ENCODE measurements around the gene IPO5. TPM values are rescaled to one million over a fixed set of nuclear protein-coding genes. Genes with fewer than 3 reads are reported as not detected.
A peak's percentile ranks its signal among the peaks of the same experiment; 100 is the strongest.

Gene IPO5
- total and polyA plus RNA-seq, 12 donors = 20.1 to 87.2 (median 74.0) TPM

DNA sequence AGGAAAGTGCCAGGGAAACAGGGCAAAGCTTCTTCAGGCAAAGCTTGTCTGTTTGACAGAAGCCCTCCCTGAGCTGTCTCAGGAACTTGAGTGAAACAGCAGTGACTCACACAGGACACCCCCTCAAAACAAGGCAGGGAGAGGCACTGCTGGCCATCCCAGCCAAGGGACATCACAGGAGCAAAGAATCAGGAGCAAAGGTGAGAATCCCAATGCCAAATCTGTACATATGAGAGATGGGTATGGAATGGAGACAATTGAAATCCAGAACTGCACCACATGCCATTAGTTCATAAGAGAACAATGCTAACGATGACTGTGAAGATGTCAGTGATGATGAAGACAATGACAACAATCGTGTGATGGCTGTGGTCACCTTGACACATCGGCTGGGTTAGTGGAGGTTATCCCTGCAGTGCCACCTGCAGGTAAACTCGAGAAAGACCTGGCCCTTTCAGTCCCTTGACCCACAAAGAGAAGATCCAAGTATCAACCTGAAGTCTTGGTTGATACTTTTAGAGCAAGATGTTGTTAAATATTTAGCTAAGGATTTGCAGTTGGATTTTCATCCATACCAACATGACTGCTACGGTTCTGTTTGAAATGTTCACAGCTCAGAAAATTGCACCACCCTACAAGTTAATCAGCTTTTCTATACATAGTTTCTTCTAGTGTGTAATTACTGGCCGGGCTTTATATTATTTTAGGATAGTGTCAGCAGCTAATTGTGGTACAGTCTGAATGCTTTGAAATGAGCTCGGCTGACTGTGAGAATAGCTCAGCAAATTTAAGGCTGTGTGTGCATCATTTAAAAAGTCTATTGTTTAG lies 42.0 kb upstream of the IPO5 start:
- intact Hi-C loops (cut with DNase I) = no loop called here

DNA sequence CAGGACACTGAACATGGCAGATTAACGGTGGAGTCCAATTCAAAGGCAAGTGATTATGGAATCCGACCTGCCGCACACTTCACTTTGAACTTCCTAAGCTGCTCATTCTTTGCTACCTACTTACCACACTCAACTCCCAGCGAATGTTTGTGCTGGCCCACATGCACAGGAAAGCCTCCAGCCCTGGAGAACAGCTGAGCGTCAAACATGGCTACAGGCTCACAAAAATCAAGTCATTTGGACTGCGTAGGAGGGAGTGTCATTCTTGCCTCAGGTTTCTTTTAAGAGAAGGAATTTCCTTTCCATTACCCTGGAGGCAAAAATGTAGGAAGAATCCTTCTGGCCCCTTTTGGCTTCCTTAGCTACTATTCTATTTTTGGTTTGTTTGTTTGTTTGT lies 41.3 kb upstream of the IPO5 start:
- intact Hi-C loops (cut with DNase I) = no loop called here

More for the DNA sequence above, 42.0 kb upstream of the IPO5 start:
- no peak overlapping the region for H3K27ac ChIP-seq
- no peaks in the 10 kb centered on the region for H3K4me1 ChIP-seq (replicated peaks in 1 of 2)
- DNase-seq = peak in 1 of 7 donors; percentile 15
- no peak for TF ChIP-seq POLR2A (IDR thresholded peaks at IDR 0.05)
- TF ChIP-seq CTCF (IDR thresholded peaks at IDR 0.05) = peak in 5 of 6 experiments; percentile 18 to 37 (median 30)
- H3K36me3 ChIP-seq (replicated peaks in 1 of 2) = no peaks in the 10 kb centered on the region
- no peak overlapping the region for H3K4me3 ChIP-seq
- no peaks in the 10 kb centered on the region for H3K9me3 ChIP-seq (replicated peaks in 1 of 3)
- H3K27me3 ChIP-seq = no peaks in the 10 kb centered on the region
- WGBS, 4 donors = 48 to 66% (median 53%) methylated on average over 7 of the region's 7 CpGs

GRCh38 chr13:97913206-97913605 lies 40.3 kb upstream of the IPO5 start:
- H3K4me1 ChIP-seq (replicated peaks in 1 of 2) = no peaks in the 10 kb centered on the region
- intact Hi-C loops (cut with DNase I) = no loop called here
- DNase-seq = no peak
- no peaks in the 10 kb centered on the region for H3K36me3 ChIP-seq (replicated peaks in 1 of 2)
- H3K9me3 ChIP-seq (replicated peaks in 1 of 3) = no peaks in the 10 kb centered on the region
- H3K4me3 ChIP-seq = no peak overlapping the region
- TF ChIP-seq CTCF (IDR thresholded peaks at IDR 0.05) (no peak), POLR2A (IDR thresholded peaks at IDR 0.05) (no peak)
- no peaks in the 10 kb centered on the region for H3K27me3 ChIP-seq
- no peak overlapping the region for H3K27ac ChIP-seq
- 66 to 85% (median 80%) methylated on average over 2 of the region's 2 CpGs for whole genome bisulfite sequencing, 4 donors

More for the DNA sequence above, 41.3 kb upstream of the IPO5 start:
- Histone ChIP-seq H3K4me1 (replicated peaks in 1 of 2) (no peaks in the 10 kb centered on the region), H3K4me3 (no peak overlapping the region), H3K27me3 (no peaks in the 10 kb centered on the region), H3K36me3 (replicated peaks in 1 of 2) (no peaks in the 10 kb centered on the region), H3K27ac (no peak overlapping the region), H3K9me3 (replicated peaks in 1 of 3) (no peaks in the 10 kb centered on the region)
- 78 to 94% (median 91%) methylated on average over 6 of the region's 6 CpGs for WGBS, 4 donors
- no peak for DNase-seq
- TF ChIP-seq POLR2A (IDR thresholded peaks at IDR 0.05) (no peak), CTCF (IDR thresholded peaks at IDR 0.05) (no peak)

DNA sequence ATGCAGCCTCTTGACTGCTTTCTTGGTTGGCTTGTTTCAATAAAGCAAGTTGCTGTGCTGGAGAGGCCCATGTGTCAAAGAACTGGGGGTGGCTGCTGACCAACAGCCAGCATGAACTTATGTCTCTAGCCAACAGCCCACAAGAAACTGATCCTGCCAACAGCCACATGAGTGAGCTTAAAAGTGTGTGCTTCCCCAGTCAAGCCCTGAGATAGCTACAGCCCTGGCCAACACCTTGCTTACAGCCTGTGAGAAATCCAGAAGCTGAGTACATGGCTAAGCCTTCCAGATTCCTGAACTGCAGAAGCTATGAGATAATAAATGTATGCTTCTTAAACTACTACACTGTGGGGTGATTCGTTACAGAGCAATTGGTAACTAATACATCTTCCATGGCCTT lies 38.9 kb upstream of the IPO5 start:
- intact Hi-C loops (cut with DNase I) = no loop called here
- H3K4me1 ChIP-seq (replicated peaks in 1 of 2) = no peaks in the 10 kb centered on the region

More for the DNA sequence above, 38.9 kb upstream of the IPO5 start:
- no peaks in the 10 kb centered on the region for H3K36me3 ChIP-seq (replicated peaks in 1 of 2)
- no peak for TF ChIP-seq POLR2A (IDR thresholded peaks at IDR 0.05)
- TF ChIP-seq CTCF (IDR thresholded peaks at IDR 0.05) = no peak
- H3K27ac ChIP-seq = no peak overlapping the region
- DNase-seq = no peak
- no peaks in the 10 kb centered on the region for H3K9me3 ChIP-seq (replicated peaks in 1 of 3)
- 62 to 80% (median 76%) methylated on average over 1 of the region's 1 CpG for WGBS, 4 donors
- no peaks in the 10 kb centered on the region for H3K27me3 ChIP-seq
- no peak overlapping the region for H3K4me3 ChIP-seq

Measured in adrenal gland (tissue), 12 donors.